ENCODE results near the gene CFAP57.
A peak's percentile ranks its signal among the peaks of the same experiment; 100 is the strongest.

The CFAP57 gene

DNA sequence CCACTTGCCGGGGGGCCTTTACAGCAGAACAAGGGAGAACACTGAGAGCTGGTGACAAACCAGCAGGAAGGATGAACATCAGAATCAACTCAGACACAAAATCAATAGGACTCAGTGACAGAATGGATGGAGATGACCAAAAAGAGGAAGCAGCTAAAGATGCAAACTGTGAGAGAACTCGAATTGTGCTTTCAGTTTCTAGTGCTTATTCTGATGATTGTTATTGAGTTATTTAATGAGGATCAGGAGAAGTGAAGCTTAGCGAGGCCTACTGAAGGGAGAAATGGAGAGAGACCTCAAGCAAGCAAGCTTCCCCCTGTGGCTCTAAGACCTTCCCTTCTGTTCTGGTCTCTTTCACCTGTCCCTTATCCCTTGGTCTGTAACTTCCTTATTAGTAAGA, 67.4 kb downstream of the CFAP57 start:
- Mint-ChIP-seq H3K4me3 (no peak overlapping the region), H3K9me3 (no peaks in the 10 kb centered on the region), H3K36me3 (ENCODE audit: low read depth) (no peaks in the 10 kb centered on the region), H3K27me3 (no peaks in the 10 kb centered on the region), H3K27ac (peak overlapping the region; percentile 16), H3K4me1 (ENCODE audit: low read depth) (peaks cover 16% of the 10 kb centered on the region)
- intact Hi-C loops (cut with micrococcal nuclease), result loop anchor here (5.0 kb wide), 1 partner anchor 118 kb away; the partner anchor contains the start of gene CDC20

DNA sequence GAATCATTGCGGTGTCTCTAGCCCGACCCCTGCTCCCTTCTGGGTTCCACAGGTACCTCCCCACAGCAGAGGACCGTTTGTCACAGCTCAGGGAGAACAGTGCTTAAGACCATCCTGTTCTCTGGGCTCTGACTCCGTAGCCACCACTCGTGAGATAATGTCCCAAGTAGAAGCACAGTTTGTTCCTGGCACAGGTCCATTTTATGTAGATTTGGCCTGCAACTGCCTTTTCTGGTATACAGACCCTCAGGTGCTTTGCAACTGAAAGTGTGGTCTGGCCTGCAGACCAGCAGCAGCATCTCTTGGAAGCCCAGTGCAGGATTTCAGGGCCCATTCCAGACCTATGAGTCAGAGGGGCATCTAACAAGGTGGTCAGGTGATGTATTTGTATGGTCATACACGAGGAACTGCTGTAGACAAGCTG, 69.3 kb downstream of the CFAP57 start:
- H3K4me1 Mint-ChIP-seq (ENCODE audit: low read depth), result peaks cover 10% of the 10 kb centered on the region
- H3K27ac Mint-ChIP-seq, result no peak overlapping the region
- no peaks in the 10 kb centered on the region for H3K27me3 Mint-ChIP-seq
- no peaks in the 10 kb centered on the region for H3K36me3 Mint-ChIP-seq (ENCODE audit: low read depth)
- no peak overlapping the region for H3K4me3 Mint-ChIP-seq
- intact Hi-C loops (cut with micrococcal nuclease), result no loop called here
- H3K9me3 Mint-ChIP-seq, result no peaks in the 10 kb centered on the region

DNA sequence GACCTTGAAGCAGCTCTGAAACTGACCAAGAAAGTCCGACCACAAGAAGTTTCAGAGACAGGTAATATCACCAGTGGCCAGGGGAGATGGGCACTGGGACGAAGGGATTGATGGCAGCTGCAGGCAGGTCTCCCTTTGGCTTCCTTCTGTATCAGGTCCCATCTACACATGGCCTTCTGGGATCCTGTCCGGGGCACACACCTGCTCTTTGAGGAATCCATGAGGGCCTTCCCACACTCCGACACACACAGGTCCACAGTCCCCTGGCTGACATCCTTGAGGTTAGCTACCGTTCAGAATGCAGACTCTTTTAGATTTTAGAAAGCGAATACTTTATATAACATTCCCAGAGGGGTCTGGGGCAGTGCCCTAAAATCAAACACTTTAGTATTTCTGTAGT, 71.2 kb downstream of the CFAP57 start:
- no peak overlapping the region for H3K27ac Mint-ChIP-seq
- peaks cover 10% of the 10 kb centered on the region for H3K4me1 Mint-ChIP-seq (ENCODE audit: low read depth)
- H3K36me3 Mint-ChIP-seq (ENCODE audit: low read depth), result no peaks in the 10 kb centered on the region
- no peaks in the 10 kb centered on the region for H3K9me3 Mint-ChIP-seq
- no peaks in the 10 kb centered on the region for H3K27me3 Mint-ChIP-seq
- no peak overlapping the region for H3K4me3 Mint-ChIP-seq
- intact Hi-C loops (cut with micrococcal nuclease), result no loop called here

DNA sequence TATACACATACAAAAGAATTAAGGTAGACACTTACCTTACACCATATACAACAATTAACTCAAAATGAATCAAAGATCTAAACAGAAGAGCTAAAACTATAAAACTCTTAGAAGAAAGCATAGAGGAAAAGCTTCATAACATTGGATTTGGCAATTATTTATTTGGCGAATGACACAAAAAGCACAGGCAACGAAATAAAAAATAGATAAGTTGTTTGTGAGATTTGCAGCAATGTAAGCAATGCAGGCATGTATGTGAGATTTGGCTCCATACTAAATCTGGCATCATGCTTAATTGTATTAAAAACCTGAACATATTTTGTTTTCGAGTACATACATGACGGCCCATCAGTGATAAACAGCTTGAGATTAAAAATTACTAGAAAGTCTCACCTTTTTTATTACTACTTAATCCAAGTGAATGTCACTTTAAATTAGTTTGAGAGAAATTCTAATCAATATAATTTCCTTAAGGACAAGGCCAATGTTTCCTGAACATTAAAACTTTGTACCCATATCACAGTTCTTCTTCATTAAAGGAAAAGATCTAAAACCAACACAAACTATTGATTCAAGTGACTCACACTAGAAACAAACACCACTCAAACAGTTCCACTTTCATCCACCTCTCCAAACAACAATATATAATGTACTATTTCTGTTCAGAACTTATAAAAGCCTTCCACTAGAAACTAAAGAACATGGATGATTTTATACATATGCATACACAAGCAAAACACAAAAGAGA, 74.5 kb downstream of the CFAP57 start:
- Mint-ChIP-seq H3K27ac (no peak overlapping the region), H3K36me3 (ENCODE audit: low read depth) (no peaks in the 10 kb centered on the region), H3K27me3 (peaks cover 3% of the 10 kb centered on the region), H3K9me3 (peaks cover 9% of the 10 kb centered on the region), H3K4me1 (ENCODE audit: low read depth) (no peaks in the 10 kb centered on the region), H3K4me3 (no peak overlapping the region)
- intact Hi-C loops (cut with micrococcal nuclease), result no loop called here

DNA sequence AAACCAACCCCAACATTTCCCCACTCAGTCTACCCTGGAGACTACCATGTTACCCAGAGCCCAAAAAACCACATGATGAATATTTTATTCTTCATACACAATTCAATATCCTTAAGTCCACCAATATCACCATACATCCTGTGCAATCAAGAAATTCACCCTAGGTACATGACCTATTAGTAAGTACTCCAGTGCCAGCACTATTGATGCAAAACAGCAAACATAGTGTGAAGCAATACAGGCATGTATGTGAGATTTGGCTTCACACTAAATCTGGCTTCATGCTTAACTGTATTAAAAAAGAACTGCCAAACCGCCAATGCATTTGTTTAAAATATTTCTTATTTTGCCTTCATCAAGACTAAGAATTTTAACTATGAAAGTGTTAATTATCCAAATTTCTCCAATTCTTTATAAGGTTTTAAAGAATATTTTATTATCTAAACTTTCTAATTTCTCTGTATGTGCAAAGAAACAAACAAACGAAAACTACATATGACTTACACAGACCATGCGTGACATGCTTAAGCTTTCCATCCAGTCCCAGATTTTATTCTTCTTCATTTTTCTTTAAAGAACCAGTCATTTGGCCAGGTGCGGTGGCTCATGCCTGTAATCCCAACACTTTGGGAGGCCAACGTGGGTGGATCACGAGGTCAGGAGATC, 75.3 kb downstream of the CFAP57 start:
- Mint-ChIP-seq H3K36me3 (ENCODE audit: low read depth) (no peaks in the 10 kb centered on the region), H3K9me3 (peaks cover 9% of the 10 kb centered on the region), H3K4me1 (ENCODE audit: low read depth) (no peaks in the 10 kb centered on the region), H3K4me3 (no peak overlapping the region), H3K27ac (no peak overlapping the region), H3K27me3 (peaks cover 3% of the 10 kb centered on the region)
- intact Hi-C loops (cut with micrococcal nuclease), result no loop called here

DNA sequence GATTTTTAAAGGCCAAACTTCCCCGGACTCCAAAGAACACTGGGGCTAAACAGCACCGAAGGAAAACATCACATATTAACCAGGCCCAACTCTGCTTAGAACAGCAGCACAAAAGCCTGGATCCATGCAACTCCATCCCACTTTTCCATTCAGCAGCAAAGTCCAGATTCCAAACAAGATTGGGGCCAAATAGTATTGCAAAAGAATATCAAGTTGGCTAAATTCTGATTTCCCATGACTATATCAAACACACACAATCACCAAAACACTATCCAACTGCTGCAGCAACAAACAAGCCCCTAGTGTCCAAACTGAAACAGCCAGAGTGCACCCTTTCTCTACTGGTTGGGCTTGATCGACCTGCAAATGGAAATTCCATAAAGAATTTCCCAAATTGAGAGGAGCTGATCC, 78.2 kb downstream of the CFAP57 start:
- Mint-ChIP-seq H3K27ac (no peak overlapping the region), H3K4me1 (ENCODE audit: low read depth) (no peaks in the 10 kb centered on the region), H3K36me3 (ENCODE audit: low read depth) (no peaks in the 10 kb centered on the region), H3K4me3 (no peak overlapping the region), H3K27me3 (peaks cover 4% of the 10 kb centered on the region), H3K9me3 (peaks cover 9% of the 10 kb centered on the region)
- intact Hi-C loops (cut with micrococcal nuclease), result no loop called here

DNA sequence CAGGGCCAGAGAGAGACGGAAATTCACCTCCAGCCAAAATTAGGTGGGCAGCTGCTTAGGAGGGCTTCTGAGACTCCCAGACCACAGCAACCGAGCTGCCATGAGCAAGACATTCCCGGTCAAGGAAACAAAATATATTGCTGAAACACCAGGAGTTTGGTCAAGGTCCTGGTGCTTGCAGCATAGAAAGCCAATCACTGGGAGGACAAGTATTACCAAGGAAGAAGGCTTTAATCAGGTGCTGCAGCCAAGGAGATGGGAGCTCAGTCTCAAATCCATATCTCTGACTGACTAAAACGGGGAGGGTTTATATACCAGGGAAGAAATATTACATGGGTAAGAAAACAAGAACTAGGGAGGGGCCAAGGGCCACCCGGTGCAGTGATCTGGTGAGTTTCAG, 78.9 kb downstream of the CFAP57 start:
- Mint-ChIP-seq H3K27ac (no peak overlapping the region), H3K36me3 (ENCODE audit: low read depth) (no peaks in the 10 kb centered on the region), H3K4me1 (ENCODE audit: low read depth) (no peaks in the 10 kb centered on the region), H3K4me3 (no peak overlapping the region), H3K27me3 (peaks cover 4% of the 10 kb centered on the region), H3K9me3 (peaks cover 9% of the 10 kb centered on the region)
- intact Hi-C loops (cut with micrococcal nuclease), result no loop called here

DNA sequence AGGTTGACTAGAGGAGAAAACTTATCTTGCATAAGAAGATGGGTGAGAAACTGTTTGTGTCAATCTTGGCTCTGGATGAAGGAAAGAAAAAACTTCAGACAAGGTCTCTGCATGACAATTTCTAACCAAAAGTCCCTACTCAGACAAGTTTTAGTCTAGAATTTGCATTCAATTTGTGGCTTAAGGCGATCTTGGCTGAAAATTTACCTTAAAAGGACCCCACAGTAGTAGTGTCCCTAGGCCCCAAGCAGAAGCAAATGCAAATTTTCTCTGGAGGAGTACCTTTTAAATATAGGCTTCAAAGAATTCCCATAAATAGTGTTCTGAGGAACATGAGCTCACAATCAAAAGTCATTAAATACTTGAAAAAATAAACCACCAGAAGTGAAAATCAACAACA, 80.1 kb downstream of the CFAP57 start:
- H3K4me3 Mint-ChIP-seq, result no peak overlapping the region
- peaks cover 4% of the 10 kb centered on the region for H3K27me3 Mint-ChIP-seq
- H3K36me3 Mint-ChIP-seq (ENCODE audit: low read depth), result no peaks in the 10 kb centered on the region
- no peak overlapping the region for H3K27ac Mint-ChIP-seq
- H3K4me1 Mint-ChIP-seq (ENCODE audit: low read depth), result no peaks in the 10 kb centered on the region
- intact Hi-C loops (cut with micrococcal nuclease), result no loop called here
- H3K9me3 Mint-ChIP-seq, result peaks cover 9% of the 10 kb centered on the region

DNA sequence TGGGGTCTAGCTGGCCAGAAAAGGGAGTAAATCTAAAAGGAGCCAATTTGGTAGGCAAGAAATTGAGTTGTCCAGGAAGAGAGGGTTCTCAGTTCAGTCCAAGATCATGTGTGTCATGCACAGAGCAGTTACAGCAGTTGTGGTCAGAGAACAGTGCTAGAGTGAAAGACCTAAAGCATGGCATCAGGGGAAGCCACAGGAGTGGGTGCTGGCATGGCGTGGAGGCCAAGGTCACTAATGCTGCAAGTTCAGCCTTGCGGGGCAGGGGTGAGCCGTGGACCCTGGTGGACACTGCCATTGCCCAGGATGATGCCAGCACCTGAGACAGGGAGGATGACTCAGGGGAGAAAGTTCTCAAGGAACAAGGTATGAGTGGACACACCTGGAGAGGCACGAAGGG, 81.0 kb downstream of the CFAP57 start:
- H3K9me3 Mint-ChIP-seq, result peaks cover 14% of the 10 kb centered on the region
- no peak overlapping the region for H3K4me3 Mint-ChIP-seq
- no peaks in the 10 kb centered on the region for H3K4me1 Mint-ChIP-seq (ENCODE audit: low read depth)
- H3K27me3 Mint-ChIP-seq, result peaks cover 4% of the 10 kb centered on the region
- no peaks in the 10 kb centered on the region for H3K36me3 Mint-ChIP-seq (ENCODE audit: low read depth)
- intact Hi-C loops (cut with micrococcal nuclease), result no loop called here
- no peak overlapping the region for H3K27ac Mint-ChIP-seq

DNA sequence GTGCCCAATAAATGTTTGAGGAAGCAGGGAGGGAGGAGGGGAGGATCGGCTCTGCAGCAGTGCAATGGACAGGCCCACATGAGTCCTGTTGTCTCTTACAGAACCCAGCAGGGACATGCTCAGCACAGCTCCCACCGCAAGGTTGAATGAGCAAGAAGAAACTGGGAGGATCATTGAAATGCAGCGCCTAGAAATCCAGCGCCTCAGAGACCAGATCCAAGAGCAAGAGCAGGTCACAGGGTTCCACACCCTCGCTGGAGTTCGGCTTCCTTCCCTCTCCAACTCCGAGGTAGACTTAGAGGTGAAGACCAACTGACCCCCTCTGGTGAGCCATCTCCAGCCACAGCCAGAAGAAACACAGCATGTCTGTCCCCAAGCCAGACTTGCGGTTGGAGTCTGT, 81.7 kb downstream of the CFAP57 start:
- Mint-ChIP-seq H3K4me3 (no peak overlapping the region), H3K36me3 (ENCODE audit: low read depth) (no peaks in the 10 kb centered on the region), H3K9me3 (peaks cover 19% of the 10 kb centered on the region)

DNA sequence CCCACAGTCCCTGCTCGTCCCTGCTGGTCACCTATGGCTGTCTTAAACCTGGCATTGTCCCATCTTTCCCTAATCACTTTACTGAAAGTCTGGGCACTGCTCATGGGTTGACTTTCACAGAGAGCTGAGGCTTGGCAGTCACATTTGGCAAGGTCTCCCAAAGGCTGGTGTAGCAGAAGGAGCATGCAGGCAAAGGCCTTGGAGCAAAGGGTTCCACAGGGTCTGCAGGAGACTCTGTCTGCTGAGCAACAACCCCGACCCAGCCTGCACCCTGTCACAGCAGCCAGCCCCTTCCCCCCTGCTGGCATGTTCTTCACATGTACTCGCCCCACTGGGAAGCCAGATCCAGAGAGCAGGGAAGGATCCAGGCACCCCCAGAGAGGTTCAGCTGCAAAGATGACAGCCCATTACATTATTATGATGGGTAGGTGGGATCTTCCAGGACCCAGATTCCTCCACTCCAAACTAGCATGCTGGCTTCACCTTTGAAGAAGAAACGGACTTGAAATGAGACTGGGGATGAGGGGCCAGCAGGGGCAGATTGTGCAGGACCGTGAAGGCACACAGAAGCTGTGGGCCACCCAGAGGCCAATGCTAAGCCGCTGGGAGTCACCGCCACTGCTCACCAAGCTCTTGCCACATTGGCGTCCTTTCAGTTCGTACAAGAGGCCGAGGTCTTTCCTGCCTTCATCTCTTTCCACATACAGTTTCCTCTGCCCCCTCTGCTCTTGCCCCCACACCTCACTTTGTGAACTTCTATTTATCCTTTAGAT, 83.5 kb downstream of the CFAP57 start:
- Mint-ChIP-seq H3K4me3 (no peak overlapping the region), H3K27me3 (peaks cover 4% of the 10 kb centered on the region), H3K9me3 (peaks cover 17% of the 10 kb centered on the region), H3K27ac (no peak overlapping the region), H3K36me3 (ENCODE audit: low read depth) (no peaks in the 10 kb centered on the region), H3K4me1 (ENCODE audit: low read depth) (no peaks in the 10 kb centered on the region)
- intact Hi-C loops (cut with micrococcal nuclease), result no loop called here

More for the DNA sequence above, 81.7 kb downstream of the CFAP57 start:
- Mint-ChIP-seq H3K27ac (no peak overlapping the region), H3K27me3 (peaks cover 4% of the 10 kb centered on the region), H3K4me1 (ENCODE audit: low read depth) (no peaks in the 10 kb centered on the region)
- intact Hi-C loops (cut with micrococcal nuclease), result no loop called here

DNA sequence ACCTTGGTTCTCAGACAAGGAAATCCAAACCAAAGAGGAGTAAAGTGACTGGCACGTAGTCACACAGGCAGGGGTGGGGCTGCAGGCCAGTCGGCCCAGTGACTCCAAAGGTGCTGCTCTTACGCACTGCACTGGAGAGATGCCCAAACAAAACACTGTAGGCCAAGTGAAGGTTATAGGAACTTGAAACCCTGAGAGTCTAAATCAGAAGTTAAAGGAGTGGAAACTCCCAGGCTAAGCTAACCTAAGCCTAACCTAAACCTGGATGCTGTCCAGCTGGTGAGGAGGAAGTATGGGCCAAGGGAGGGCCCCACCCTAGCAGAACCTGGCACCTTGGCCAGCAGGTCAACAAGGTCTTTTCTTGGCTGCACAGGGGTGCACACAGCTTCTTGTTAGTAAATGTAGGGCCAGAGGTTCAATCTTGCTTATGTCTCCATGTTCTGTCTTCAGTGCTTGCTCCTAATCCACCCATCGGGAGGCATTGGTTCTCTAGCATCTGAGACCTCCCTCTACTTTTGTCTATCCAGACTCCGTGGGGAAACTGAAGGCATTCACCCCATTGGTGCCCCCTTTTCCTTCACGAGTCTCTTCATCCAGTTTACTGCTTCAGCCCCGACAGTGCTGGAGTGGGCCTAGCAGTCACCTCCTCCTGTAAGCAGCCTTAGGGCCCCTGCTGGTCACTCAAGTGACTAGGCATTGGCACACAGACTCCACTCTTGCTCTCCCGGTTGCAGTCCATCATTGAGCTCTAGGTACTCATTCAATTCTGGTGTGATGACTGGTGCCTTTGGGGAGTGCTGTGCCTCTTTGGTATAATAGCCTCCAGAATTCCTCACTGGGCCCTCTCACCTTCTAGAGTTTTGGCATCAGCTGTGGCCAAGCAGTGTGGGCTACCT, 84.8 kb downstream of the CFAP57 start:
- Mint-ChIP-seq H3K27ac (no peak overlapping the region), H3K4me3 (no peak overlapping the region), H3K9me3 (peaks cover 10% of the 10 kb centered on the region), H3K4me1 (ENCODE audit: low read depth) (no peaks in the 10 kb centered on the region), H3K36me3 (ENCODE audit: low read depth) (no peaks in the 10 kb centered on the region), H3K27me3 (peaks cover 1% of the 10 kb centered on the region)
- intact Hi-C loops (cut with micrococcal nuclease), result no loop called here

DNA sequence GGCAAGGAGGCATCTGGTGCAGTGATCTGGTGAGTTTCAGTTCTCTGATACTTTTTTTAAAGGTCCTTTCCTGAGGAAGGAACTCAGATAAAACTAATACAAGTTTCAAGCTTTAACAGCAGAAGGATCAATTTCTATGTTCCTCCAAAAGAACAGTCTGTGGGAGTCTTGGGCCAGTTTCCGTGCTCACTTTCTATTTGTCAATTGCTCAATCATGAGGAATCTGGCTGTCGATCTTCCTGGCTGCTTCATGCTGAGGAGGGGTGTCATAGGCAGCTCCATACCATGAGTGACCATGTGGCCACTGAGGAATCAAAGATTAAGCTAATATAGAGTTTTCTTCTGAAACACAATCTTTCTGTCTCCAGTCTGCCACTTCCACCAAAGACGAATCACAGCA, 86.2 kb downstream of the CFAP57 start:
- Mint-ChIP-seq H3K27me3 (peaks cover 1% of the 10 kb centered on the region), H3K4me1 (ENCODE audit: low read depth) (no peaks in the 10 kb centered on the region), H3K36me3 (ENCODE audit: low read depth) (no peaks in the 10 kb centered on the region), H3K27ac (no peak overlapping the region), H3K9me3 (peaks cover 23% of the 10 kb centered on the region), H3K4me3 (no peak overlapping the region)
- intact Hi-C loops (cut with micrococcal nuclease), result no loop called here

All from dendritic cell treated with granulocyte-macrophage colony-stimulating factor and Interleukin-4, amounts not matched to agents 40 ng/mL and 50 ng/mL, for 4 days (primary cell).